Endodermal cell (in vitro differentiated cells): Measurements from ENCODE around the gene HLA-DRA. TPM values are rescaled to one million over a fixed set of nuclear protein-coding genes. Genes with fewer than 3 reads are reported as not detected.

Experiments used
- DNase-seq: peaks from one replicate; pipeline ENCODE4 v3.0.0-alpha.2; 2017
- H3K27ac ChIP-seq: 2 replicates; pipeline ENCODE4 v1.5.1; 2013; ENCODE audit warnings: mild to moderate bottlenecking, low read depth, low read length, moderate library complexity
- H3K27me3 ChIP-seq: 2 replicates; pipeline ENCODE4 v1.6.1; 2013; ENCODE audit warnings: mild to moderate bottlenecking, low read length, moderate library complexity; ENCODE audit not compliant: insufficient read depth, control insufficient read depth, poor library complexity, severe bottlenecking
- H3K36me3 ChIP-seq: 2 replicates; pipeline ENCODE4 v1.7.0; 2013; ENCODE audit warnings: mild to moderate bottlenecking, low read length, moderate library complexity; ENCODE audit not compliant: control insufficient read depth, insufficient read depth
- H3K4me1 ChIP-seq: one replicate; pipeline ENCODE4 v1.7.0; 2013; ENCODE audit warnings: low read length; ENCODE audit not compliant: control insufficient read depth, insufficient read depth
- H3K4me3 ChIP-seq: 2 replicates; pipeline ENCODE4 v1.5.1; 2013; ENCODE audit warnings: mild to moderate bottlenecking, low read length, moderate library complexity
- H3K9ac ChIP-seq: 2 replicates; pipeline ENCODE4 v1.6.1; 2013; ENCODE audit warnings: mild to moderate bottlenecking, low read length, moderate library complexity; ENCODE audit not compliant: poor library complexity, severe bottlenecking; ENCODE audit errors: extremely low read depth
- H3K9me3 ChIP-seq: 2 replicates; pipeline ENCODE4 v1.6.1; 2013; ENCODE audit warnings: mild to moderate bottlenecking, low read length, moderate library complexity; ENCODE audit not compliant: control insufficient read depth
- H3K27ac Mint-ChIP-seq: 2 replicates; pipeline ENCODE4 v1.8.0; 2020; ENCODE audit warnings: mixed read lengths
- H3K27me3 Mint-ChIP-seq: 2 replicates; pipeline ENCODE4 v1.8.0; 2021; ENCODE audit warnings: mild to moderate bottlenecking, mixed read lengths; ENCODE audit not compliant: insufficient read depth
- H3K36me3 Mint-ChIP-seq: 2 replicates; pipeline ENCODE4 v1.8.0; 2020; ENCODE audit warnings: low read depth, mixed read lengths
- H3K4me1 Mint-ChIP-seq: 2 replicates; pipeline ENCODE4 v1.8.0; 2020; ENCODE audit warnings: mixed read lengths
- H3K4me3 Mint-ChIP-seq: 2 replicates; pipeline ENCODE4 v1.8.0; 2020; ENCODE audit warnings: mild to moderate bottlenecking, moderate library complexity, mixed read lengths
- H3K9me3 Mint-ChIP-seq: 2 replicates; pipeline ENCODE4 v1.8.0; 2020; ENCODE audit warnings: mild to moderate bottlenecking, mixed read lengths
- WGBS, 2 experiments: methylation state at CpG; one replicate each; pipeline versions ENCODE4 v1.1.5 to v1.1.7; 2013; ENCODE audit warnings: missing lambda C conversion rate in 2 of 2, mixed read lengths in 1 of 2; ENCODE audit not compliant: insufficient coverage in 1 of 2, insufficient read length in 1 of 2; 5-methylcytosine and 5-hydroxymethylcytosine counted together
- total RNA-seq, 2 donors: library from RNA; stranded (reverse); fragmentation: NEBNext Ultra II Directional in 1 of 2; extraction: Animal tissue kit (Norgen Biotek cat#: 25700) in 1 of 2; gene quantifications; 2 replicates in 1 of 2; 3 replicates in 1 of 2; pipeline ENCODE4 v1.2.1, GENCODE V29; 2021
- TF ChIP-seq, protein P1 (sequence below): fragments of 200-600 bp; sonication (generic); conservative IDR thresholded peaks from 2 replicates; pipeline ENCODE4 v1.5.0; 2021; ENCODE audit warnings: antibody characterized with exemption, mild to moderate bottlenecking

Gene HLA-DRA
- total RNA-seq, 2 donors from 2014 or later: 0.27 TPM; not detected in 1

DNA sequence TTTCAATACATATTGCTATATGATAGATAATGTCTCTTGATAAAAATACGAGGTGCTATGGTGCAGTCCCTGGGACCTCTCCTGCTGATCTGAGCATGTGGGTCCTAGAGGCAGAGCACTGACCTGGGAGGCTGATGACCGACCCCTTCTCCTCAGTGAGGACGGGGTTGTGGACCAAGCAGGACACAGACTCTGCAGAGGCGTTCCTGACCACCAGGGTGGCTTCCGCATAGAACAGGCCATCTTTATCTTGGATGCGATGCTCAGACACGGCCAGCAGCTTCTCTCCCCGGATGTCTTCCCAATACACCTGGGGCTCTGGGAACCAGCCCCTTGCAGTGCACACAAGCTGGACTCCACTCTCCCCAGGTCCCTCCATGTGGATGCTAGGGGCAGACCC, 36.9 kb upstream of the HLA-DRA start:
- no peaks in the 10 kb centered on the region for H3K36me3 Mint-ChIP-seq
- H3K27ac Mint-ChIP-seq: no peak overlapping the region
- H3K27me3 Mint-ChIP-seq: peaks cover 15% of the 10 kb centered on the region
- Histone ChIP-seq H3K4me1 (no peaks in the 10 kb centered on the region), H3K36me3 (no peaks in the 10 kb centered on the region), H3K27ac (no peak overlapping the region), H3K27me3 (peaks cover 5% of the 10 kb centered on the region), H3K9me3 (no peaks in the 10 kb centered on the region), H3K4me3 (no peak overlapping the region), H3K9ac (no peak overlapping the region)
- 81 to 82% methylated on average over 6 to 8 of the region's 8 CpGs for WGBS, 2 experiments
- peak; percentile 50 for DNase-seq
- TF ChIP-seq, protein P1, sequence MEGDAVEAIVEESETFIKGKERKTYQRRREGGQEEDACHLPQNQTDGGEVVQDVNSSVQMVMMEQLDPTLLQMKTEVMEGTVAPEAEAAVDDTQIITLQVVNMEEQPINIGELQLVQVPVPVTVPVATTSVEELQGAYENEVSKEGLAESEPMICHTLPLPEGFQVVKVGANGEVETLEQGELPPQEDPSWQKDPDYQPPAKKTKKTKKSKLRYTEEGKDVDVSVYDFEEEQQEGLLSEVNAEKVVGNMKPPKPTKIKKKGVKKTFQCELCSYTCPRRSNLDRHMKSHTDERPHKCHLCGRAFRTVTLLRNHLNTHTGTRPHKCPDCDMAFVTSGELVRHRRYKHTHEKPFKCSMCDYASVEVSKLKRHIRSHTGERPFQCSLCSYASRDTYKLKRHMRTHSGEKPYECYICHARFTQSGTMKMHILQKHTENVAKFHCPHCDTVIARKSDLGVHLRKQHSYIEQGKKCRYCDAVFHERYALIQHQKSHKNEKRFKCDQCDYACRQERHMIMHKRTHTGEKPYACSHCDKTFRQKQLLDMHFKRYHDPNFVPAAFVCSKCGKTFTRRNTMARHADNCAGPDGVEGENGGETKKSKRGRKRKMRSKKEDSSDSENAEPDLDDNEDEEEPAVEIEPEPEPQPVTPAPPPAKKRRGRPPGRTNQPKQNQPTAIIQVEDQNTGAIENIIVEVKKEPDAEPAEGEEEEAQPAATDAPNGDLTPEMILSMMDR: peak; percentile 58
- H3K4me3 Mint-ChIP-seq: no peak overlapping the region
- H3K4me1 Mint-ChIP-seq: no peaks in the 10 kb centered on the region
- H3K9me3 Mint-ChIP-seq: peaks cover 3% of the 10 kb centered on the region

DNA sequence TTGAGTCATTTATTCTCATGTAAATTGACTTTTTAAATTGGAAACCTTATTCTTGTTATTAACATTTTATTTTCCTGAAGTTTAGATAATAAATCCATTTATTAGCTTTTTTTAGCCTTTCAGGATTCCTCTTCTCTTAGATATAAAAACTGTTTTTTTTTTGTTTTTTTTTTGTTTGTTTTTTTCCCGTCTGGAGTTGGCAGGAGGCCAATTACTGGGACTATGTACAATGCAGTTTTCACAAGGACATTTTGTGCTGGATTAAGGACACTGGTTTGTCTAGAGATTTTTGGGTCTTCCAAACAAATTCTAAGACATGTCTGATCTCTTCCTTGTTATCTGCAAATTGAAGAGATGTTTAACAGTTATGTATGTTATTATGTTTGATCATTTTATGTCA, 34.0 kb upstream of the HLA-DRA start:
- 53% methylated on average over 1 of the region's 1 CpG; no CpG with 5 or more reads in 1 of the 2 experiments for WGBS, 2 experiments
- Histone ChIP-seq H3K4me1 (no peaks in the 10 kb centered on the region), H3K4me3 (no peak overlapping the region), H3K36me3 (no peaks in the 10 kb centered on the region), H3K9me3 (no peaks in the 10 kb centered on the region), H3K27ac (no peak overlapping the region), H3K27me3 (peaks cover 5% of the 10 kb centered on the region), H3K9ac (no peak overlapping the region)
- Mint-ChIP-seq H3K27me3 (peaks cover 18% of the 10 kb centered on the region), H3K9me3 (peaks cover 7% of the 10 kb centered on the region), H3K4me1 (no peaks in the 10 kb centered on the region), H3K36me3 (no peaks in the 10 kb centered on the region), H3K4me3 (no peak overlapping the region), H3K27ac (no peak overlapping the region)
- DNase-seq: no peak
- TF ChIP-seq, protein P1: no peak

GRCh38 chr6:32406197-32406596, 33.5 kb upstream of the HLA-DRA start:
- Histone ChIP-seq H3K9ac (no peak overlapping the region), H3K4me1 (no peaks in the 10 kb centered on the region), H3K4me3 (no peak overlapping the region), H3K27me3 (peaks cover 5% of the 10 kb centered on the region), H3K36me3 (no peaks in the 10 kb centered on the region), H3K9me3 (no peaks in the 10 kb centered on the region), H3K27ac (no peak overlapping the region)
- no peak overlapping the region for H3K4me3 Mint-ChIP-seq
- H3K27me3 Mint-ChIP-seq: peaks cover 20% of the 10 kb centered on the region
- H3K27ac Mint-ChIP-seq: no peak overlapping the region
- TF ChIP-seq, protein P1: no peak
- peaks cover 5% of the 10 kb centered on the region for H3K9me3 Mint-ChIP-seq
- no peaks in the 10 kb centered on the region for H3K4me1 Mint-ChIP-seq
- 83 to 85% methylated on average over 8 to 9 of the region's 9 CpGs for WGBS, 2 experiments
- DNase-seq: no peak
- no peaks in the 10 kb centered on the region for H3K36me3 Mint-ChIP-seq
